Measurements from ENCODE around the gene PLEKHG1. TPM values are rescaled to one million over a fixed set of nuclear protein-coding genes. Genes with fewer than 3 reads are reported as not detected.

The PLEKHG1 gene
- total RNA-seq, 1 experiment from 2014 or later: 2.7 TPM

- H3K36me3 Mint-ChIP-seq: no peaks in the 10 kb centered on the region
- ATAC-seq (no peak), DNase-seq (ENCODE audit: low spot score) (no peak)
- no peak overlapping the region for H3K4me3 Mint-ChIP-seq
- no peaks in the 10 kb centered on the region for H3K27me3 Mint-ChIP-seq (ENCODE audit: low read depth)
- H3K9me3 Mint-ChIP-seq: peaks cover 4% of the 10 kb centered on the region; the same call in 1 of the 2 replicates
- no peaks in the 10 kb centered on the region for H3K4me1 Mint-ChIP-seq
- TF ChIP-seq ESRRA (CRISPR knock-in tag; IDR thresholded peaks at IDR 0.05; ENCODE audit: borderline replicate concordance) (no peak), AFF4 (CRISPR knock-in tag; IDR thresholded peaks at IDR 0.05; ENCODE audit: borderline replicate concordance) (no peak), TCF7 (CRISPR knock-in tag; IDR thresholded peaks at IDR 0.05; ENCODE audit: low read depth) (no peak), TP53 (CRISPR knock-in tag; IDR thresholded peaks at IDR 0.05) (no peak), FOXJ3 (CRISPR knock-in tag; IDR thresholded peaks at IDR 0.05; ENCODE audit: borderline replicate concordance) (no peak), ZNF532 (CRISPR knock-in tag; IDR thresholded peaks at IDR 0.05; ENCODE audit: borderline replicate concordance) (no peak), NR1H2 (CRISPR knock-in tag; IDR thresholded peaks at IDR 0.05) (no peak), AR (CRISPR knock-in tag; IDR thresholded peaks at IDR 0.05) (no peak), GTF2I (CRISPR knock-in tag; conservative IDR thresholded peaks at IDR 0.05) (no peak)
- no peak overlapping the region for H3K27ac Mint-ChIP-seq
- ChIA-PET POLR2A (no interaction called here), CTCF (no interaction called here)
Measured at GRCh38 chr6:150565945-150566344, 33.7 kb upstream of the PLEKHG1 start.

GRCh38 chr6:150566486-150566885 lies 33.2 kb upstream of the PLEKHG1 start:
- Mint-ChIP-seq H3K27ac (no peak overlapping the region), H3K4me3 (no peak overlapping the region), H3K36me3 (no peaks in the 10 kb centered on the region), H3K27me3 (ENCODE audit: low read depth) (no peaks in the 10 kb centered on the region), H3K9me3 (peaks cover 4% of the 10 kb centered on the region; the same call in 1 of the 2 replicates), H3K4me1 (no peaks in the 10 kb centered on the region)
- DNase-seq (ENCODE audit: low spot score) (no peak), ATAC-seq (no peak)
- CTCF ChIA-PET: no interaction called here
- POLR2A ChIA-PET: no interaction called here
- TF ChIP-seq FOXK1 (CRISPR knock-in tag; IDR thresholded peaks at IDR 0.05) (no peak), OVOL2 (CRISPR knock-in tag; IDR thresholded peaks at IDR 0.05; ENCODE audit: borderline replicate concordance) (no peak), SP1 (CRISPR knock-in tag; conservative IDR thresholded peaks at IDR 0.05) (no peak), ZNF416 (CRISPR knock-in tag; IDR thresholded peaks at IDR 0.05) (no peak), NFATC4 (CRISPR knock-in tag; IDR thresholded peaks at IDR 0.05) (no peak), AFF4 (CRISPR knock-in tag; IDR thresholded peaks at IDR 0.05; ENCODE audit: borderline replicate concordance) (no peak), ZNF263 (CRISPR knock-in tag; IDR thresholded peaks at IDR 0.05; ENCODE audit: low read depth) (no peak), USF1 (CRISPR knock-in tag; IDR thresholded peaks at IDR 0.05) (no peak), FOXP4 (CRISPR knock-in tag; IDR thresholded peaks at IDR 0.05) (no peak), TCF7 (CRISPR knock-in tag; IDR thresholded peaks at IDR 0.05; ENCODE audit: low read depth) (no peak)

All from WTC11 (cell line).